ENCODE data around the gene FGGY. TPM values are rescaled to one million over a fixed set of nuclear protein-coding genes. Genes with fewer than 3 reads are reported as not detected.

The FGGY gene
- total RNA-seq, 1 donor from 2014 or later: 32.5 TPM

DNA sequence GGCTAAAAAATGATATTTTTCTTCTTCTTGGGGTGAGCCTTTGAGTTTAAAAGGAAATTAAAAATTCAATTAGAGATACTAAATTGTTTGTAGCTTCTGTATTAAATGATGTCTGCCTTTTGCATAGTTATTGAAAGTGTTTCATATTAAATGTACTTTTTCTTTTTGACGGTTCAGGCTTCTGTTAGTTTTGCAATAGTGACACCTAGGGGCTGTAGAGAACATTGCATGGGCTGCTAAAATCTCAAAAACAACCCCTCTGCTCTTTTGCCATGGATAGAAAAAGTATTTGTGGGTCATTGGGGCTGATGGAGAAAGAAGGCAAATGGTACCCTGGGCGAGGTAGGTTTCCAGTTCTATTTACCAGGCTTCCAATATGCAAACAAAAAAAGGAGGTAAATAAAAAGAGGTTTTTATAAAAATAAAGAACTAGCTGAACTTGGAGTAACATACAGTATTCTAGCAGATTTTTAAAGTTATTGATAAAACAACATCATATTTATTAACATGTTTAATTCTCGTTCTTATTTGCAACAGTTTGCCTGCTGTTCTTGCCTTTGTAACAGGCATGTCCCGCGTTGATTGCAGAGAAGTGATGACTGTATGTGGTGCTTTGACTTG lies 402.4 kb downstream of the FGGY start:
- no peaks in the 10 kb centered on the region for H4K20me1 ChIP-seq (ENCODE audit: low read depth)
- H3K4me3 ChIP-seq: no peak overlapping the region
- peak overlapping the region; percentile 8 for H3K4me2 ChIP-seq
- peaks cover 31% of the 10 kb centered on the region for H3K4me1 Mint-ChIP-seq
- no peaks in the 10 kb centered on the region for H3F3A ChIP-seq (ENCODE audit: low read depth)
- no peak overlapping the region for H2AFZ ChIP-seq (replicated peaks)
- H3K9me3 ChIP-seq (ENCODE audit: low read depth): no peaks in the 10 kb centered on the region
- no peak overlapping the region for H3K9ac ChIP-seq
- no peaks in the 10 kb centered on the region for H3K36me3 Mint-ChIP-seq
- H3K36me3 ChIP-seq: no peaks in the 10 kb centered on the region
- DNase-seq (ENCODE audit: low spot score): peak; percentile 51
- no peaks in the 10 kb centered on the region for H3K27me3 ChIP-seq
- peaks cover 19% of the 10 kb centered on the region for H3K4me1 ChIP-seq
- H3K27ac Mint-ChIP-seq: no peak overlapping the region
- TF ChIP-seq EZH2 (IDR thresholded peaks at IDR 0.05) (no peak), EZH2phosphoT487 (IDR thresholded peaks at IDR 0.05) (no peak)
- TF ChIP-seq, protein P1, sequence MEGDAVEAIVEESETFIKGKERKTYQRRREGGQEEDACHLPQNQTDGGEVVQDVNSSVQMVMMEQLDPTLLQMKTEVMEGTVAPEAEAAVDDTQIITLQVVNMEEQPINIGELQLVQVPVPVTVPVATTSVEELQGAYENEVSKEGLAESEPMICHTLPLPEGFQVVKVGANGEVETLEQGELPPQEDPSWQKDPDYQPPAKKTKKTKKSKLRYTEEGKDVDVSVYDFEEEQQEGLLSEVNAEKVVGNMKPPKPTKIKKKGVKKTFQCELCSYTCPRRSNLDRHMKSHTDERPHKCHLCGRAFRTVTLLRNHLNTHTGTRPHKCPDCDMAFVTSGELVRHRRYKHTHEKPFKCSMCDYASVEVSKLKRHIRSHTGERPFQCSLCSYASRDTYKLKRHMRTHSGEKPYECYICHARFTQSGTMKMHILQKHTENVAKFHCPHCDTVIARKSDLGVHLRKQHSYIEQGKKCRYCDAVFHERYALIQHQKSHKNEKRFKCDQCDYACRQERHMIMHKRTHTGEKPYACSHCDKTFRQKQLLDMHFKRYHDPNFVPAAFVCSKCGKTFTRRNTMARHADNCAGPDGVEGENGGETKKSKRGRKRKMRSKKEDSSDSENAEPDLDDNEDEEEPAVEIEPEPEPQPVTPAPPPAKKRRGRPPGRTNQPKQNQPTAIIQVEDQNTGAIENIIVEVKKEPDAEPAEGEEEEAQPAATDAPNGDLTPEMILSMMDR (IDR thresholded peaks at IDR 0.05): peak; percentile 99
- H3K4me3 Mint-ChIP-seq: no peak overlapping the region
- no peaks in the 10 kb centered on the region for H3K79me2 ChIP-seq (ENCODE audit: low read depth)
- no peak overlapping the region for H3K27ac ChIP-seq
- no peaks in the 10 kb centered on the region for H3K9me3 Mint-ChIP-seq
- H3K27me3 Mint-ChIP-seq (ENCODE audit: insufficient read depth, low read depth): no peaks in the 10 kb centered on the region

DNA sequence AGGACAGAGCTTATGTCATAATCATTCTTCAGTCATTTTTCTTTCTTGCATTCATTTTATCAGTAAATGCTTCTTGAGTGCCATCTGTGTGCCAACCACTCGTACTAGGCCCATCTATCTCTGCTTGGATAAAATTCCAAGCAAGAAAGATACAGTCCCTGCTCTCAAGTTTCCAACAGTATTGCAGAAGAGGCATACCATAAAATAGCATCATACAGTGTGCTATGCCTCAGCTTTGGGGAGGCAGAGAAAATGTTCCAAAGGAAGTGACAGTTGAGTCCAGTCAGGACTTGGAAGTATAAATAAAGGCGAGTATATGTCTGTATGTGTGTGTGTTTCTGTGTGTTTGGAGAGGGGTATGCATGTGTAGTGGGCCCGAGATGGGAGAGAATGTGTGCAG lies 404.5 kb downstream of the FGGY start:
- no peaks in the 10 kb centered on the region for H3K36me3 ChIP-seq
- Mint-ChIP-seq H3K4me3 (no peak overlapping the region), H3K27me3 (ENCODE audit: insufficient read depth, low read depth) (no peaks in the 10 kb centered on the region), H3K27ac (no peak overlapping the region), H3K4me1 (peaks cover 31% of the 10 kb centered on the region), H3K36me3 (no peaks in the 10 kb centered on the region), H3K9me3 (no peaks in the 10 kb centered on the region)
- H3K79me2 ChIP-seq (ENCODE audit: low read depth): no peaks in the 10 kb centered on the region
- no peak overlapping the region for H3K9ac ChIP-seq
- H3K4me3 ChIP-seq: no peak overlapping the region
- DNase-seq (ENCODE audit: low spot score): no peak
- H3K4me1 ChIP-seq: peaks cover 19% of the 10 kb centered on the region
- H4K20me1 ChIP-seq (ENCODE audit: low read depth): no peaks in the 10 kb centered on the region
- H3K27me3 ChIP-seq: no peaks in the 10 kb centered on the region
- no peaks in the 10 kb centered on the region for H3F3A ChIP-seq (ENCODE audit: low read depth)
- no peaks in the 10 kb centered on the region for H3K9me3 ChIP-seq (ENCODE audit: low read depth)
- H3K27ac ChIP-seq: no peak overlapping the region
- TF ChIP-seq, protein P1 (IDR thresholded peaks at IDR 0.05): no peak
- TF ChIP-seq EZH2phosphoT487 (IDR thresholded peaks at IDR 0.05): no peak
- TF ChIP-seq EZH2 (IDR thresholded peaks at IDR 0.05): no peak
- no peak overlapping the region for H2AFZ ChIP-seq (replicated peaks)
- H3K4me2 ChIP-seq: no peak overlapping the region

DNA sequence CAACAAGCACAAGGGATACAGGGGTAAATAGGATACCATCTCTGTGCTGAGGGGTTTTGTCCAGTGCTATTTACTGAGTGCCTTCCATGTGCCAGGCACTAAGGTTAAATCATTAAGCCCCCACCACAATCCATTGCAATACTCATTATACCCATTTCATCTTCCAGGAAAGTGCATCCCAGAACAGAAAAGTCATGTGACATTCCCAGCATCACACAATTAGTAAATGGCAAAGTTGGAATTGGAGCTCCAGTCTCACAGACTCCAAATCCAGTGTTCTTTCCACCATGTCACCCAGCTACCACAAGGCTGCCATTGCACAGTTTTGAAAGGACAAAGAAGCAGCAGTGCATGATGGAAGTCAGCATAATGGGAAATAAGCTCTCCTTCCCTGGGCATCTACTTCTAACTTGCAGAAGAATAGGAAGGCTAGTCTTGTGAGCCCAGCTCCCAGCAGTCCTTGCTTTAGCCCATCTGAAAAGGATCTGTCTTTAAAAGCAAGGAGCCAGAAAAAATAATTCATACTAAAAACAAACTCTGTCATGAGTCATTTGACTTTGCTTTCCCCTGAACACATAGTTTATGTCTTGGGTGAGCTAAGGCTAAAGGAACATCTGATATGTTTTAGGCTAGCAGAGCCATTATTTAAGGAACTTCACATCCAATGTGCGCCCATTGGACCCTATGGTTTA lies 406.5 kb downstream of the FGGY start:
- Histone ChIP-seq H3K4me1 (peaks cover 7% of the 10 kb centered on the region), H3F3A (ENCODE audit: low read depth) (no peaks in the 10 kb centered on the region), H3K9ac (no peak overlapping the region), H4K20me1 (ENCODE audit: low read depth) (no peaks in the 10 kb centered on the region), H3K27me3 (no peaks in the 10 kb centered on the region), H2AFZ (replicated peaks) (no peak overlapping the region), H3K27ac (no peak overlapping the region), H3K79me2 (ENCODE audit: low read depth) (no peaks in the 10 kb centered on the region), H3K9me3 (ENCODE audit: low read depth) (no peaks in the 10 kb centered on the region), H3K4me2 (no peak overlapping the region), H3K4me3 (no peak overlapping the region), H3K36me3 (no peaks in the 10 kb centered on the region)
- TF ChIP-seq, protein P1 (IDR thresholded peaks at IDR 0.05): no peak
- no peak for TF ChIP-seq EZH2 (IDR thresholded peaks at IDR 0.05)
- no peak for TF ChIP-seq EZH2phosphoT487 (IDR thresholded peaks at IDR 0.05)
- H3K27me3 Mint-ChIP-seq (ENCODE audit: insufficient read depth, low read depth): no peaks in the 10 kb centered on the region
- H3K4me1 Mint-ChIP-seq: peaks cover 23% of the 10 kb centered on the region
- no peak overlapping the region for H3K4me3 Mint-ChIP-seq
- no peaks in the 10 kb centered on the region for H3K9me3 Mint-ChIP-seq
- no peaks in the 10 kb centered on the region for H3K36me3 Mint-ChIP-seq
- no peak overlapping the region for H3K27ac Mint-ChIP-seq
- no peak for DNase-seq (ENCODE audit: low spot score)

Data from neural progenitor cell (in vitro differentiated cells).